Measurements from ENCODE around the gene SLC38A2. TPM values are rescaled to one million over a fixed set of nuclear protein-coding genes. Genes with fewer than 3 reads are reported as not detected.

The SLC38A2 gene
- total RNA-seq, 2 donors from 2014 or later = 116 to 264 TPM

DNA sequence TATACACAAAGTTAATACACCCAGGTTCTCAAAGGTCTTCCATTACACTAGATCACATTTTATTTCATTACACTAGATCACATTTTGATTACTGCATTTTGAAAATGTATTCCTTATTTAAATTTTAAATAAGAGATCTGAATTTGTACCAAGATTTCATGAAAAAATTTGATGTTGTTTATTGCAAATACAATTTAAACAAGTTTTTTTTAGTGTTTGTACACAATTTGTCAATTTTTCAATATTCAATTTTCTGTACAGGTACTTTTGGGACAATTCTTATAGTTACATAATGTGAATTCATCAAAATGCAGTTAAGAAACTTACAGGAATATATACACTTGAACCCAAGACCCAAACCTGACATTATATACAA, 14.3 kb downstream of the SLC38A2 start:
- Histone ChIP-seq H3K9me3 (no peaks in the 10 kb centered on the region), H3K4me1 (replicated peaks) (no peaks in the 10 kb centered on the region), H3K27ac (no peak overlapping the region), H3K27me3 (replicated peaks; ENCODE audit: insufficient read depth) (no peaks in the 10 kb centered on the region), H3K4me3 (no peak overlapping the region), H3K36me3 (peaks cover 3 to 9% of the 10 kb centered on the region in 2 donors)
- intact Hi-C loops (cut with DNase I) = no loop called here
- no peak for TF ChIP-seq POLR2A (IDR thresholded peaks at IDR 0.05)
- TF ChIP-seq, protein P1, sequence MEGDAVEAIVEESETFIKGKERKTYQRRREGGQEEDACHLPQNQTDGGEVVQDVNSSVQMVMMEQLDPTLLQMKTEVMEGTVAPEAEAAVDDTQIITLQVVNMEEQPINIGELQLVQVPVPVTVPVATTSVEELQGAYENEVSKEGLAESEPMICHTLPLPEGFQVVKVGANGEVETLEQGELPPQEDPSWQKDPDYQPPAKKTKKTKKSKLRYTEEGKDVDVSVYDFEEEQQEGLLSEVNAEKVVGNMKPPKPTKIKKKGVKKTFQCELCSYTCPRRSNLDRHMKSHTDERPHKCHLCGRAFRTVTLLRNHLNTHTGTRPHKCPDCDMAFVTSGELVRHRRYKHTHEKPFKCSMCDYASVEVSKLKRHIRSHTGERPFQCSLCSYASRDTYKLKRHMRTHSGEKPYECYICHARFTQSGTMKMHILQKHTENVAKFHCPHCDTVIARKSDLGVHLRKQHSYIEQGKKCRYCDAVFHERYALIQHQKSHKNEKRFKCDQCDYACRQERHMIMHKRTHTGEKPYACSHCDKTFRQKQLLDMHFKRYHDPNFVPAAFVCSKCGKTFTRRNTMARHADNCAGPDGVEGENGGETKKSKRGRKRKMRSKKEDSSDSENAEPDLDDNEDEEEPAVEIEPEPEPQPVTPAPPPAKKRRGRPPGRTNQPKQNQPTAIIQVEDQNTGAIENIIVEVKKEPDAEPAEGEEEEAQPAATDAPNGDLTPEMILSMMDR (IDR thresholded peaks at IDR 0.05) = no peak
- TF ChIP-seq POLR2AphosphoS5 (IDR thresholded peaks at IDR 0.05) = no peak
- no peak for DNase-seq (ENCODE audit: low spot score)

DNA sequence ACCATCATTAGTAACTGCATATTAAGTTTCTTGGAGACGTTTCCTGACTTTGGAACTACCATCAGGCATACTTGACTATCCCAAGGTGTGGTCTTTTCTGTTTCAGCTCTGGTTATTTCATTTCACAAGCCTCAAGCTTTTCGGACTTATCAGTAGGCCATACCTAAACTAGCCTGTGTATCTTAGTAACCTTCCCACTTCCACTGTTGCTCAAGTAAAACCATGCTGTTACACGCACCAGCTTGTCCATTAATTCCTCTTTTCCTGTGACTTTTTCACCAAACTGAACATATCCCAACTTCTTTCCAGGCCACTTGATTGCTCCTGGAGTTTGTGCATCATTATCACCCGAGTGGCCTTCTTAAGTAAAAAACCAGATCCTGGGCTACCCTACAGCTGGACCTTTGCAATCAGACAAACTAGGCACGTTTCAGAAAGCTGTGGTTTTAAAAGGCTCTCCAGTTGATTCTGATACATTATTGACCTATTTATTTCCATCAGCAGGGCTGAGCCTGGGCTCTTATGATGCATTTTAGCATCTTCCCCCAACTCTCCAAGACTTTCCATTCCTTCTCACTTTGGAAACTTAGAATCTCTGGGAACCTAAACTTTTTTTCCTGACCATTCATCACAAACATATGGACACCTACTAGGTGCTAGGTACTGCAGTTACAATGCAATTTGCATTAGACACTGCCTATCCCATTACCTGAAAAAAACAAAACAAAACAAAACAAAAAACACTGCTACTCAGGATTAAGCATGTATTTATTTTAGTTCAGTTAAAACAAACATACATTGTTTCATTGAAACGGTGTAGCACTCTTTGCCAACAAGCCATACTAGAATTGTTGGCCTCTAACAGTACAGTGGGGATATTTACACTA, 14.9 kb downstream of the SLC38A2 start:
- H3K9me3 ChIP-seq = no peaks in the 10 kb centered on the region
- no peaks in the 10 kb centered on the region for H3K4me1 ChIP-seq (replicated peaks)
- H3K27ac ChIP-seq = no peak overlapping the region
- H3K4me3 ChIP-seq = no peak overlapping the region
- H3K36me3 ChIP-seq = peaks cover 3 to 8% of the 10 kb centered on the region in 2 donors
- TF ChIP-seq POLR2AphosphoS5 (IDR thresholded peaks at IDR 0.05) (no peak), POLR2A (IDR thresholded peaks at IDR 0.05) (no peak)
- TF ChIP-seq, protein P1 (IDR thresholded peaks at IDR 0.05) = no peak
- DNase-seq (ENCODE audit: low spot score) = no peak
- WGBS = 32% methylated on average over 6 of the region's 6 CpGs
- intact Hi-C loops (cut with DNase I) = no loop called here
- no peaks in the 10 kb centered on the region for H3K27me3 ChIP-seq (replicated peaks; ENCODE audit: insufficient read depth)

DNA sequence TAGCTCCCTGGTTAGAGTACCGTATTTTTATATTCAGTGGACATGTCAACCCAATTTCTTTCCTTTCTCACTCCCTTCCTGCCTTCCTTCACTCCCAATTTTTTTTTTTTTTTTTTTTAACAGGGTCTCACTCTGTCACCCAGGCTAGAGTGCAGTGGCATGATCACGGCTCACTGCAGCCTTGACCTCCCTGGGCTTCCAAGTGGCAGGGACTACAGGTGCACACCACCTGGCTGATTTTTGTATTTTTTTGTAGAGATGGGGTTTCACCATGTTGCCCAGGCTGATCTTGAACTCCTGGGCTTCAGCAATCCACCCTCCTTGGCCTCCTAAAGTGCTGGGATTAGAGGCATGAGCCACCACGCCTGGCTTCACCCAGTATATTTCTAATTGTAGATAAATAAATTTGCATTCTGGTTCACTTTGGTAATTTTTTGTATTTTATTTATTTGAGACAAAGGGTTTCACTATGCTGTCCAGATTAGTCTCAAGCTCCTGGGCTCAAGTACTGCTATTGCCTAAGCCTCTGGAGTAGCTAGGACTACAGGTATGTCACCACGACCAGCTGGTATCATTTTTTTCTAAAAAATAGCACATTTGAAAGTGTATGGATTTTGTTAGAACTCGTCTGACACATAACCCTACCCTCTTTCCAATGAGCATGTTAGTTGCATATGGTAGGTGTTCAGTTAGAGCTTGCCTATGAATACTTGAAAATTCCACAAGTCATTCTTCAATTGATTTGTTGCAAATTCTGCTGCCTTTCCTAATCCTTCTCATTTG, 15.7 kb downstream of the SLC38A2 start:
- Histone ChIP-seq H3K9me3 (no peaks in the 10 kb centered on the region), H3K36me3 (peaks cover 3 to 8% of the 10 kb centered on the region in 2 donors), H3K27ac (no peak overlapping the region), H3K4me1 (replicated peaks) (no peaks in the 10 kb centered on the region), H3K27me3 (replicated peaks; ENCODE audit: insufficient read depth) (no peaks in the 10 kb centered on the region), H3K4me3 (no peak overlapping the region)
- DNase-seq (ENCODE audit: low spot score) = no peak
- 70% methylated on average over 5 of the region's 5 CpGs for WGBS
- intact Hi-C loops (cut with DNase I) = no loop called here
- TF ChIP-seq POLR2AphosphoS5 (IDR thresholded peaks at IDR 0.05) (no peak), POLR2A (IDR thresholded peaks at IDR 0.05) (no peak)
- TF ChIP-seq, protein P1 (IDR thresholded peaks at IDR 0.05) = no peak

DNA sequence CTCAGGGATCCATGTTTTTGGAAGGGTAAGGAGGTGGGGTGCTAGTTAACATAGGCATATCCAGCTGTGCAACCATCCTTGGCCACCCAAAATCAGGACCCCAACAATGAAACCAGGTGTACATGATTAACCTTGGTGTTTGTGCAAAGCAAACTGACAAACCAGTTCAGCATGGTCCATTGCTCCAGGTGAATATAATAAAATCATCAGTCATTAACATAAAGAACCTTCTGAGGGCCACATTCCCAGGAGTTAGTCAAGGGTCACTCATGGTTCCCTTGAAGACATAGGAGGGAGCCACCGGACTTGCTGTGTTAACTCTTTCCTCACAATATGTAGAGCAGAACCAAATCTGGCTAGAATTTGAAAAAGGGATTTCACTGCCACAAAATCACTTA, 17.8 kb downstream of the SLC38A2 start:
- Histone ChIP-seq H3K36me3 (peaks cover 0 to 4% of the 10 kb centered on the region in 2 donors), H3K27ac (no peak overlapping the region), H3K9me3 (no peaks in the 10 kb centered on the region), H3K27me3 (replicated peaks; ENCODE audit: insufficient read depth) (no peaks in the 10 kb centered on the region), H3K4me1 (replicated peaks) (no peaks in the 10 kb centered on the region), H3K4me3 (no peak overlapping the region)
- TF ChIP-seq, protein P1 (IDR thresholded peaks at IDR 0.05) = no peak
- TF ChIP-seq POLR2A (IDR thresholded peaks at IDR 0.05) = no peak
- no peak for TF ChIP-seq POLR2AphosphoS5 (IDR thresholded peaks at IDR 0.05)
- DNase-seq (ENCODE audit: low spot score) = no peak
- WGBS = 22% methylated on average over 1 of the region's 1 CpG
- intact Hi-C loops (cut with DNase I) = no loop called here

Measured in prostate gland (tissue), 2 donors.